NT2/D1 (cell line): ENCODE results near the gene RHOU.

Experiments
- SUZ12 ChIP-seq: IDR thresholded peaks from 2 replicates; pipeline ENCODE4 v1.6.1; 2011; ENCODE audit not compliant: insufficient read length, insufficient read depth; ENCODE audit errors: extremely low read depth
- YY1 ChIP-seq: IDR thresholded peaks from 2 replicates; pipeline ENCODE4 v1.6.1; 2011; ENCODE audit not compliant: insufficient read length, insufficient read depth
- ZNF274 ChIP-seq: IDR thresholded peaks from 2 replicates; pipeline ENCODE4 v1.6.1; 2011; ENCODE audit warnings: mild to moderate bottlenecking, low read depth, low read length

- TF ChIP-seq SUZ12 (no peak), ZNF274 (no peak), YY1 (no peak)
Observed at GRCh38 chr1:228752258-228752657, 17.0 kb downstream of the RHOU start.
